IMR-90 (cell line): ENCODE results near the gene VPS41.

Source experiments
- MAFK ChIP-seq: IDR thresholded peaks from 2 replicates; pipeline ENCODE4 v1.6.1; 2012; ENCODE audit warnings: low read depth, low read length, improper control_type of control experiment
- MAZ ChIP-seq: IDR thresholded peaks from 2 replicates; pipeline ENCODE4 v1.6.1; 2012; ENCODE audit warnings: low read depth, mild to moderate bottlenecking, low read length, improper control_type of control experiment, moderate library complexity, borderline replicate concordance
- POLR2A ChIP-seq: IDR thresholded peaks from 2 replicates; pipeline ENCODE4 v1.6.1; 2012; ENCODE audit warnings: mild to moderate bottlenecking, low read depth, low read length
- RAD21 ChIP-seq: IDR thresholded peaks from 2 replicates; pipeline ENCODE4 v1.6.1; 2012; ENCODE audit warnings: low read length, improper control_type of control experiment
- SMC3 ChIP-seq: fragments of 150-350 bp; IDR thresholded peaks from 2 replicates; pipeline ENCODE4 v1.6.1; 2016; ENCODE audit warnings: low read depth, mild to moderate bottlenecking, antibody characterized with exemption, low read length, moderate library complexity
- TF ChIP-seq, protein P1 (sequence below): conservative IDR thresholded peaks from 2 replicates; pipeline ENCODE4 v1.5.1; 2012; ENCODE audit warnings: mild to moderate bottlenecking, low read depth, low read length, improper control_type of control experiment

DNA sequence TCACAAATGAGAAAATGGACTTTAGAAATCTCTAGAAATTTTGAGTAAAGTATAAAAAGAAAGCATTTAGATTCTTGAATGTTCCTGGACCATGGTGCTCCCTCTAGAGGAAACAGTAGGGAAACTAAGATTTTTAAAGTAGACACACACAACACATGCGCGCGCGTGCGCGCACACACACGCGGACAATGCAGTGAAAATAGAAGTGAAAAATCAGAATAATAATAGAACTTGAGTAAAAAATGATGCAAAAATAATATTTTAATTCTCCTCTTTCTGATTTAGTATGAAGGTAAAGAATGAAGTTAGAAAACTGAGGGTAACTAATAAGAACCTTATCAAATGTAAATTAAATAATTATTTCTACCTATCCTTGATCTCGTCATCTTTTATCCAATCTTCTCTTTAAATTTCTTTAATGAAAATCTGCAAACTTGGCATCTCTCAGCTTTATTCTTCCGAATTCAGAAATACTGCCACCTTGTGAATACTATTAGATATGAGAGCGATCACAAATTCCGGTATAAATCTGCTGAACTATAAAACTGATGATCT, 160.9 kb downstream of the VPS41 start:
- TF ChIP-seq MAZ = no peak
- TF ChIP-seq, protein P1, sequence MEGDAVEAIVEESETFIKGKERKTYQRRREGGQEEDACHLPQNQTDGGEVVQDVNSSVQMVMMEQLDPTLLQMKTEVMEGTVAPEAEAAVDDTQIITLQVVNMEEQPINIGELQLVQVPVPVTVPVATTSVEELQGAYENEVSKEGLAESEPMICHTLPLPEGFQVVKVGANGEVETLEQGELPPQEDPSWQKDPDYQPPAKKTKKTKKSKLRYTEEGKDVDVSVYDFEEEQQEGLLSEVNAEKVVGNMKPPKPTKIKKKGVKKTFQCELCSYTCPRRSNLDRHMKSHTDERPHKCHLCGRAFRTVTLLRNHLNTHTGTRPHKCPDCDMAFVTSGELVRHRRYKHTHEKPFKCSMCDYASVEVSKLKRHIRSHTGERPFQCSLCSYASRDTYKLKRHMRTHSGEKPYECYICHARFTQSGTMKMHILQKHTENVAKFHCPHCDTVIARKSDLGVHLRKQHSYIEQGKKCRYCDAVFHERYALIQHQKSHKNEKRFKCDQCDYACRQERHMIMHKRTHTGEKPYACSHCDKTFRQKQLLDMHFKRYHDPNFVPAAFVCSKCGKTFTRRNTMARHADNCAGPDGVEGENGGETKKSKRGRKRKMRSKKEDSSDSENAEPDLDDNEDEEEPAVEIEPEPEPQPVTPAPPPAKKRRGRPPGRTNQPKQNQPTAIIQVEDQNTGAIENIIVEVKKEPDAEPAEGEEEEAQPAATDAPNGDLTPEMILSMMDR = peak; percentile 37
- 0 out of 2 replicates have a peak, but pooled peaks have one; percentile 14 for TF ChIP-seq MAFK
- TF ChIP-seq SMC3 = no peak
- no peak for TF ChIP-seq POLR2A
- no peak for TF ChIP-seq RAD21
